Measurements from ENCODE around the gene PCDHGA1.
"Not testable (repeated sequence)": the region's sequence is repeated elsewhere in the genome, so short reads cannot be mapped to it uniquely, and the experiment has no call there.

Gene PCDHGA1

DNA sequence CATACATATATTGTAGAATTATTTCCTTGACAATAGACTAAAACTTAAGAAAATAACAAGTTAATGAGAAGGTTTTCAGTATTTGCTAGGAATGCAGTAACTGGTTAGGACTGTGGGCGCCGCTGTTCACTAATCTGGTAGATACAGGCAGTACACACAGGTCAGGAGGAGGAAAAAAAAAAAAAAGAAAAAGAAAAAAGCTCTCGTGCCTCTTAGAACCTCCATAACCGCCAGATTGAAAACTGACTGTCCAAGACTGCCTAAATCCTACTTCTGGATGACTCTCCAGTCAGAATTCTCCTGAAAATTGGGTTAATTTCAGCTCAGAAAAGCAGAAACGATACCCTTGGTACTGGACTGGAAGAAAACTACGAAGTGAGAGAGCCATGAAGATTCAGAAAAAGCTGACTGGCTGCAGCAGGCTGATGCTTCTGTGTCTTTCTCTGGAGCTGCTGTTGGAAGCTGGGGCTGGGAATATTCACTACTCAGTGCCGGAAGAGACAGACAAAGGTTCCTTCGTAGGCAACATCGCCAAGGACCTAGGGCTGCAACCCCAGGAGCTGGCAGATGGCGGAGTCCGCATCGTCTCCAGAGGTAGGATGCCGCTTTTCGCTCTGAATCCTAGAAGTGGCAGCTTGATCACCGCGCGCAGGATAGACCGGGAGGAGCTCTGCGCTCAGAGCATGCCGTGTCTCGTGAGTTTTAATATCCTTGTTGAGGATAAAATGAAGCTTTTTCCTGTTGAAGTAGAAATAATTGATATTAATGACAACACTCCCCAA is at the start of gene PCDHGA1:
TSS of gene PCDHGA1 (plus strand) at position 216 of the 782 bp plus-strand sequence.
- peak; percentile 49 for FAIRE-seq

DNA sequence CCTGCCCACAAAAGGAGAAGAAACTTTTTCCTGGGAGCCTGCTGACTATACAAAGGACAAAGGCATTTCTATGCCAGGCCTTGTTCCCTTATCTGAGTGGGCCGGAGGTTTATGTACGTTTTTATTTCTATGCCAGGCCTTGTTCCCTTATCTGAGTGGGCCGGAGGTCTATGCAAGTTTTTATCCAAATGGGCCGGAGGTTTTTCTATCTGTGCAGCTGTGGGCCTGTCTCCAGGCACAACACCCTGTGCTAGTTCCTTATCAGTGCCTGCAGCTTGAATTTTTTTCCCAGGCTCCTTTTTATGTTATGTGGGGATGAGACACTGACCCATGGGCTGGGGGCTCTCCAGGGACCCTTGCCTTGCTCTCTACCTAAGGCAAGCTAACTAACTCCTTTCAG is 31.9 kb upstream of the PCDHGA1 start:
- no peak for FAIRE-seq

DNA sequence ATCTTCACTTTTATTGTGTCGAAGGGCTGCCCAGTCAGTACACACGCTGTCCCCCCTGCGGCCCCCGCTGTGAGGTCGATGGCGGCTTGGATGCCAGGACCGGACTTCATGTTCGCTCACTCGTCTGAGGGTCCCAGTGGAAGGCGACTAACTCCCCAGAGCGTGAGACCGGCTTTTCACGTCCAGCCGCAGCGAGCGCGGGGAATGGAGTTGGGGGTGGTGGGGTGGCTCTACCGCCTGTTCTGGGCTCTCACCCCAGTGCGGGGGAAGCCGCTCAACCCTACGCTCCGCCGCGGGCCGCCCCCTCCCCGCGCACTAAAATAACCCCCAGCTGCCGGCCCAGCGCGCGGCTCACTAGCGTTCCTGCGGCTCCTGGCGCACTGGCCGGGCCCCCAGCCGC is 26.6 kb upstream of the PCDHGA1 start, which contains the start of gene SLC25A2:
TSS of gene SLC25A2 (minus strand) at position 294 of the 400 bp plus-strand sequence. CDS start at position 110, 184 bp downstream.
- no peak for FAIRE-seq

DNA sequence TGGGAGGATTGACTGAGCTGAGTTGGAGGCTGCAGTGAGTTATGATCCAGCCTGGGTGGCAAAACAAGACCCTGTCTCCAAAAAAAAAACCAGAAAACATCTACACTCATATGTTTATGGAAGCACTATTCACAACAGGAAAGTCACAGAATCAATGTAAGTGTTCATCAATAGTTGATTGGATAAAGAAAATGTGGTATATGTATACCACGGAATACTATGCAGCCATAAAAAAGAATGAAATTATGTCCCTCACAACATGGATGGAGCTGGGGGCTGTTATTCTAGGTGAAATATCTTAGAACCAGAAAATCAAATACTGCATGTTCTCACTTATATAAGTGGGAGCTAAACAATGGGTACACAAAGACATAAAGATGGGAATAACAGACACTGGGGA is 23.7 kb upstream of the PCDHGA1 start:
- no peak for FAIRE-seq

DNA sequence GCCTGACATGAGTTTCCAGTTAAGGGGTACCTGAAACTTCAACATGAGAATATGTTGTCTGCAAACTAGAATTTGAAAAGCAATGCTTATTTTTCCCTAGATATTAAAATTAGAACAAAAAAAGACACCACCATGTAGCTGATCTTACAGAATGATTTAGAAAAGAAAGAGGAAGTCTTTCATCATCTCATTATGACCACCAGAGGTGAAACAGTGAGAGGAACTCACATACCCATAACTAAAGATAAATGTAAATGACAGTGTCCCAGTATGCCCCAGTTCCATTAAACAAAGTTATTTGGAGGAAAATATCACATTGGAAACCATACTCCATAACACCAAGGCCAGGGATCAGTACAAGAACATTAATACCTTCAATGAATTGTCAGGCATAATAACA is 16.6 kb upstream of the PCDHGA1 start:
- FAIRE-seq = no peak

DNA sequence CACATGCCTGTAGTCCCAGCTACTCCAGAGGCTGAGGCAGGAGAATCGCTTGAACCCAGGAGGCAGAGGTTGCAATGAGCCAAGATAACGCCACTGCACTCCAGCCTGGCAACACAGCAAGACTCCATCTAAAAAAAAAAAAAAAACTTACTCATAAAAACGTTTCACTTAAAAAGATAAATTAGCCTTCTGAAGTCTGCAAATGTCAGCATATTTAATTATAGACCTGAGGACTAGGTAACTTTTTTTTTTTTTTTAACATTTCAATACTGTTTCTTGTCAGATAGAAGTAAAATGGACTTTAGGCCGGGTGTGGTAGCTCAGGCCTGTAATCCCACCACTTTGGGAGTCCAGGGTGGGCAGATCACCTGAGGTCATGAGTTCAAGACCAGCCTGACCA is 13.4 kb upstream of the PCDHGA1 start:
- not testable (repeated sequence) for FAIRE-seq

DNA sequence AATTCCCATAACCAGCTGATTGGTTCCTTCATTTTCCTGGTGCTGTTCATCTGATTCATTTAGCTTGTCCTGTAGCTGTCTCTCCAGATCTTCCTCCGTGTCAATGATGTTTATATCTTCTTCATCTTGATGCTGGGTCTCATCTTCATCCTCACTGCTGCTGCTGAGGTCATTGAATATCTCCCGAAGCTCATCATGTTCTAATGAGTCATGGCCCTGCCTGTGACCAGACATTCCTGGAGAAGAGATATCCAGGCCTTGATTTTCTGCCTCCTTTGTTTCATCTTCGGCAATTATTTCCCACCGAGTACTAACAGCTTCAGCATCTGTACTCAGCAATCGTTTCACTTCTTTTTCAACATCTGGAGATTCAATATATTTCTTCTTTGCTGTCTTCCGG is 11.1 kb upstream of the PCDHGA1 start:
- FAIRE-seq = no peak

DNA sequence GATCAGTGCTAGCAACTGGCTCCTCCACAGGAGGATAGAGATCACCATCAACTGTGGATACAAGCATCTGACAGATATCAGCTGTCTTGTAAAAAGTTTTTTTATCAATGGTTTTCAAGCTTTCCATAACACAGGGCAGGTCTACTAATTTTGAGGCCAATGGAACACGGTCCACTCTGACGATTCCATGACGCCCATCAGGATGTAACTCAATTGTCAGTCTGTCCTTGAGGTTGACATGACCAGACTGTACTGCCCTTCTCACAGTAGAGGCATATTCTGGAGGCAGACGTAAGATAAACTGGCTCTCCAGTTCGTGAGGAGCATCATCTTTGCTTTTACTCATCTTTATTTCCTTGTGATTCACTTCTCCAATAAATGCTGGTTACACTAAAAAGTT is 10.6 kb upstream of the PCDHGA1 start:
- FAIRE-seq = no peak

DNA sequence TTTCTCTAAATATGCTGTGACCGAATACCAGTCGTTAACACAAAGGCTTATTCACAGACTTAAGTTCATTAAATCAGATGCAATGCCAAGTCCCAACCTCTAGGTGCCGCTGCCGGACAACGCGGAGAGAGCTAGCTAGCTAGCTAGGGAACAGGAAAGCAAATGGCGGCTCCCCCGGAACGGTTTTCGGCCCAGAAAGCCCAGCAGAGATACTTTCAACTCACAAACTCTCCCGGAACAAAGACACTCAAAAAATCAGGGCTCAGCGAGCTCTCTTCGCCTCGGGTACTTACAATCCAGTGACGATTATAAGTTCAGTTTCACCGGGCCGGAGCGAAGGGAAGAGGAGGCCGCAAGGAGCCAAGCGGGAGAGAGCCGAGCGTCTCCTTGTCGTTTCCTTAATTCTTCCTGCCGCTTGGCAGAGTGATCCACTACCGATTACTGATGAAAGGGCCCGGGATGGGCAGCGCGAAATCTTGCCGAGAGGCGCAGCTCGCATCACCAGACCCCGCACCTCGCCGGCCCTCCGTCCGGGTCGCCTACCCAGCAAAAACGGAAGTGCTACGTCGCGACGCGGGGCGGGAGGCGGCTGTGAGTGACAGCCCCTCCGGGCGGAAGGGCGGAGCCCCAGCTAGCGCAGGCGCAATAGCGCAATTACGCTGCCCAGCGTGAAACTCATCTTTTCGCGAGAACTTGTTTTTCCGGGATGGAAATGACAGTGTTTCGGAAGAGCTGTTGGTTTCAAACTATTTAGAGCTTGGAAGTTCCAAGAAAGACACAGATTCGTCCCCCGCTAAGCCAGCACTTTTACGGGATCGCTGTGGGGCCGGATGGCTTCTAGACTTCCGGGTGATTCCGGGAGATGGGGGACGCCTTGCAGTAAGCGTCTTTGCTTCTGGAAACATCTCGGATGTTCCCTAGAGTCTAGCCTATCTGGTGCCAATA is 9.8 kb upstream of the PCDHGA1 start, which contains the start of gene TAF7:
TSS of gene TAF7 (minus strand) at position 560 of the 945 bp plus-strand sequence. CDS start 740 bp downstream, outside the sequence.
- FAIRE-seq = peak; percentile 80

DNA sequence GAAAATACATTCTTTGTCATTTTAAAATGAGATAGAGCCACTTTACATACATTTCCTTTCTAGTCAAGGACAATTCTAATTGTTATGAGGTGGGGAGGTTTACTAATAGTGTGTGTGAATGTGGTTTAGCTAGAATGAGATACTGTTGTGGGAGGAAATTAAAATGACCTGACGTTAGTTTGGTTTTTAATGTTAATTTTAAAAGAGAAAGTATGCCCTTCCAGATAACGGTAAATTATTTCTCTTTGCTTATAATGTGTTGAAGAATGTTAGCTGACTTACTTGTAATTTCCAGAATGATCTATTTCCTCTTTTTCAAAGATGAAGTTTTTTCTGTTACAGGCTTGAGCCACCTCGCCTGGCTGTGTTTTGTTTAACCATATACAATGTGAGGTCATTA is 8.1 kb upstream of the PCDHGA1 start:
- no peak for FAIRE-seq

DNA sequence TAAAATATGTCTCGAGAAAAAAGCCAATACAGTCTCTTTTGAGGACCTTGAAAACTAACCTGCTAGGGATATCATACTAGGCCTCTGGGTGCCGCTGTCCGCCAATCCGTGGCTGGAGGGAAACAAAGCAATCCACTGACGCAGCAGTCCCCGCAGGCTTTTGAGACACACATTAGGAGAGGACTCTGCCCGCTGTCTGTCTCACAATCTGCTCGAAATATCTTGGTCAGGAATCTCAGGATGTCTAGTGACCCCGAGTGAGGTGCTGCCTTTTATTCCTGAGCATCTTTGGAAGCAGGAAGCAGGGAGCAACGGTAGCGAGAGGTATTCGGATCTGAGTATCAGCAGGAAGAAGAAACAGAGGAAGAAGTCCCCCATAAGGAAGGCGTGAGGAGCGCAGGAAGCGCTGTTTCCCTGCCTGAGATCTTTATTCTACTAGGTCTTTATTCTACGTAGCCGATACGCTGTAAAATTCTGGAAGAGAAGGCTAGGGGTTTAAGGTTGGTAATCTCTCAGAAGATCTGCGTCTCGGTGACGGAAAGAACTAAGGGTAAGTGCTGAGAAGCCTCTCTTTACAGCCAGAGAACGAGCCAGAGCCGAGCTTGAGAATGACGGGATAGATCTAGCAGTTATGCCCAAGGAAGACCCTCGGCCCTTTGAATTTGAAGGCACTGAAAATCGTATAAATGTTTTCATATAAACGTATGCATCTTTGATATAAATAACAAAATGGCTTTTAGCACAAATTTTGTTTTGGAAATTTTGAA is 4.0 kb upstream of the PCDHGA1 start:
- no peak for FAIRE-seq

DNA sequence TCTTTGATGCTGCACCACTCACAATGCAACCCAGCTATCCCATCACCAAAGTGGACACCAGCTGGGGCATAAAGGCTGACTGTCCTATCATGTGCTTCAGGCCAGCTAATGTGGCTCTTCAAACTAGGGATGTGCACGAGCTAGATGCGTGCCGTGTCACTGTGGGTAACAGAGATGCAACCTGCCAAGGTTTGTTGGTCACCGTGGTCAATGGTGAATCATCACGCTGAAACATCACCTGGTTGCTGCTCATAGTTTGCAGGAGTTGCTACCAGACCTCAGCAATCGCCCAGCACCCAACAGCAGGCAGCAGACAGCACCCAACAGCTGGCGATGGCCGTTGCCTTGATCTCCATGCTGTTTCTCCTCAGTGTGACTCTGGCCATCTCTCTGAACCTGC is 2.1 kb upstream of the PCDHGA1 start:
- no peak for FAIRE-seq

DNA sequence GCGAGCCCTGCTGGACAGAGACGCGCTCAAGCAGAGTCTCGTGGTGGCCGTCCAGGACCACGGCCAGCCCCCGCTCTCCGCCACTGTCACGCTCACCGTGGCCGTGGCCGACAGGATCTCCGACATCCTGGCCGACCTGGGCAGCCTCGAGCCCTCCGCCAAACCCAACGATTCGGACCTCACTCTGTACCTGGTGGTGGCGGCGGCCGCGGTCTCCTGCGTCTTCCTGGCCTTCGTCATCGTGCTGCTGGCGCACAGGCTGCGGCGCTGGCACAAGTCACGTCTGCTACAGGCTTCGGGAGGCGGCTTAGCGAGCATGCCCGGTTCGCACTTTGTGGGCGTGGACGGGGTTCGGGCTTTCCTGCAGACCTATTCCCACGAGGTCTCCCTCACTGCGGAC is 2.3 kb downstream of the PCDHGA1 start:
- FAIRE-seq = not testable (repeated sequence)

DNA sequence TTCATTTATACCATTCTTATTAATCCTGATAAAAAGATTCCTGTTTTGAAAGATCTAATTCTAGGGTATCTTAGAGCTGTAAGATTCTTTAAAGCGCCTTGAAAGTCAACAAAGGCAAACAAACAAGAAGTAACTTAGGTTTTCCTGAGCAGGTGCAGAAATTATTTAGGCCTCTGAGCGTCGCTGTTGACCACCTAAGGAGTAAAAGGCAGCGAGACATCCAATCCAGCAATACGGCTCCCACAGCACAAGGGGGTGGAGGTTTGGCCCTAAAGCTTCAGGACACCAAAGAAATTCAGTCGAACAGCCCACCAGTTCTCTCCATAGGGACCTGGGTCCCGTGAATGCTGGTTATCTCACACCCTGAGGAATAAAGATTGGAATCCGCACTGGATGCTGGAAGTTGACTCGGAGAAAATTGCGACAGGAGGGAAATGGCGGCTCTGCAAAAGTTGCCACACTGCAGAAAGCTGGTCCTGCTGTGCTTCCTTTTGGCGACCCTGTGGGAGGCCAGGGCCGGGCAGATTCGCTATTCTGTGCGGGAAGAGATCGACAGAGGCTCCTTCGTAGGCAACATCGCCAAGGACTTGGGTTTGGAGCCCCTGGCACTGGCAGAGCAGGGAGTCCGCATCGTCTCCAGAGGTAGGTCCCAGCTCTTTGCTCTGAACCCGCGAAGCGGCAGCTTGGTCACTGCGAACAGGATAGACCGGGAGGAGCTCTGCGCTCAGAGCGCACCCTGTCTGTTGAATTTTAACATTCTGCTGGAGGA is 8.4 kb downstream of the PCDHGA1 start, which contains the start of gene PCDHGA2:
TSS of gene PCDHGA2 (plus strand) at position 223 of the 769 bp plus-strand sequence.
- FAIRE-seq = no peak

DNA sequence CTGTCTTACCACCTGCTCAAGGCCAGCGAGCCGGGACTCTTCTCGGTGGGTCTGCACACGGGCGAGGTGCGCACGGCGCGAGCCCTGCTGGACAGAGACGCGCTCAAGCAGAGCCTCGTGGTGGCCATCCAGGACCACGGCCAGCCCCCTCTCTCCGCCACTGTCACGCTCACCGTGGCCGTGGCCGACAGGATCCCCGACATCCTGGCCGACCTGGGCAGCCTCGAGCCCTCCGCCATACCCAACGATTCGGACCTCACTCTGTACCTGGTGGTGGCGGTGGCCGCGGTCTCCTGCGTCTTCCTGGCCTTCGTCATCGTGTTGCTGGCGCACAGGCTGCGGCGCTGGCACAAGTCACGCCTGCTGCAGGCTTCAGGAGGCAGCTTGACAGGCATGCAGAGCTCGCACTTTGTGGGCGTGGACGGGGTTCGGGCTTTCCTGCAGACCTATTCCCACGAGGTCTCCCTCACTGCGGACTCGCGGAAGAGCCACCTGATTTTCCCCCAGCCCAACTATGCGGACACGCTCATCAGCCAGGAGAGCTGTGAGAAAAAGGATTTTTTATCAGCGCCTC is 10.6 kb downstream of the PCDHGA1 start:
- not testable (repeated sequence) for FAIRE-seq

DNA sequence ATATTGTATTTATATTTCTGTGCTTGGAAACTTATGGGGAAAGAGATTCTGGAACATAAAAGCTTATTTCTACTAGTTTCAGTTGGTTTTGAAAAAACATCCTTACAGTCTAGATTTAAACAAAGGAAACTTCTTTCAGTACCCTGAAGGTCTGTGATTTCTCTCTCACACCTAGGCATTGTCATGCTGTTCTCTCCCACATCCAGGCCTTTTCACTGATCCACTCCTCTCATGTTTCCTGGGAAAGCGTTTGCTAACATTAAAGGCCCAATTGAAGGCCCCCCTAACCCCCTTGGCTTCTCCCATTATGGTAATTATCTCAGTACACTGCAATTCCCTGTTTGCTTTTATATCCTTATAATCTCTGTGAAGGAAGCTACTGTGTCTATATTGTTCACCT is 12.5 kb downstream of the PCDHGA1 start:
- FAIRE-seq = no peak

DNA sequence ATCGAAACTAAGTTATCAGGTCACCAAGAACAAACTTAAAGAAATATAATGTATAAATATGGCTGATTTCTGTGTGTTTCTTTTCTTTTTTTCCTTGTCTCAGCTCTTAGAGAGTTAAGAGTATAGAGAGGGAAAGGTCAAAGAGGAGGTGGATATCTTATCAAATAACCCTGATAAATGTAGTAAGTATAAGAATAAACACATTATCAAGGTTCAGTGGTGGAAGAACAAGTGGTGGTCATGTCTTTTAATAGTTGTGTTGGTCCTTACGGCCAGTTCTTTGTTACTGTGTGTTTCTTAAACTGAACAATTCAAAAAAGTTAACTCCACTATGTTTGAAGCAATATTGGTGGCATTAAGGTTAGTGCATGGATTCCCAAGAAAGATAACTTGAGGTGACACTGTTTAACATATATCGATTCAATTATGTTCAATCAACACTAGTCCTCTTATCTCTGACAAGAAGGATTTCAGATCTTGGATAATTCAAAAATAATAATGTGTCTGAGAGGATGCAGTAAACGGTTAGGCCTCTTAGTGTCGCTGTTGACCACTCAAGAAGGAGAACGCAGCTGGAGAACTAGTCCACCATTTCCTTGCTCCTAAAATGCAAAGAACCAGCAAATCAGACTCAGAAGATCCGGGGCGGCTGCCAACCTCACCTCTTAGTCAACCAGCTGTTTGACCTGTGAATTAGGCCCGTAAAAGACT is 13.1 kb downstream of the PCDHGA1 start, which contains the start of gene PCDHGA3:
TSS of gene PCDHGA3 (plus strand) at position 588 of the 711 bp plus-strand sequence. CDS start 205 bp downstream, outside the sequence.
- no peak for FAIRE-seq

DNA sequence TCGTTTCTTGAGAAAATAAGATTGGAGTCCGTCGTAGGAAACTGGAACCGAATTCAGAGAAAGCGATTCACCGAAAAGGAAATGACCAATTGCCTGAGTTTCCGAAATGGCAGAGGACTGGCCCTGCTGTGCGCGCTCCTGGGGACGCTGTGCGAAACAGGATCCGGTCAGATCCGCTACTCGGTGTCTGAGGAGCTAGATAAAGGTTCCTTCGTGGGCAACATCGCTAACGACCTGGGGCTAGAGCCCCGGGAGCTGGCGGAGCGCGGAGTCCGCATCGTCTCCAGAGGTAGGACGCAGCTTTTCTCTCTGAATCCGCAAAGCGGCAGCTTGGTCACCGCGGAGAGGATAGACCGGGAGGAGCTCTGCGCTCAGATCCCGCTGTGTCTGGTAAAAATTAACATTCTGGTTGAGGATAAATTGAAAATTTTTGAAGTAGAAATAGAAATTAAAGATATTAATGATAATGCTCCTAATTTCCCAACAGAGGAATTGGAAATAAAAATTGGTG is 13.7 kb downstream of the PCDHGA1 start:
- no peak for FAIRE-seq

DNA sequence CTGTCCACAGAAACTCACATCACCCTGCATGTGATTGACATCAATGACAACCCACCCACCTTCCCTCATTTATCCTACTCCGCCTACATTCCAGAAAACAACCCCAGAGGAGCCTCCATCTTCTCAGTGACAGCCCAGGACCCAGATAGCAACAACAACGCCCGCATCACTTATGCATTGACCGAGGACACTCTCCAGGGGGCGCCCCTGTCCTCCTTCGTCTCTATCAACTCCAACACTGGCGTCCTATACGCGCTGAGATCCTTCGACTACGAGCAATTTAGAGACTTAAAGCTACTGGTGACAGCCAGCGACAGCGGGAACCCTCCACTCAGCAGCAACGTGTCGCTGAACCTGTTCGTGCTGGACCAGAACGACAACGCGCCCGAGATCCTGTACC is 15.0 kb downstream of the PCDHGA1 start:
- FAIRE-seq = no peak

DNA sequence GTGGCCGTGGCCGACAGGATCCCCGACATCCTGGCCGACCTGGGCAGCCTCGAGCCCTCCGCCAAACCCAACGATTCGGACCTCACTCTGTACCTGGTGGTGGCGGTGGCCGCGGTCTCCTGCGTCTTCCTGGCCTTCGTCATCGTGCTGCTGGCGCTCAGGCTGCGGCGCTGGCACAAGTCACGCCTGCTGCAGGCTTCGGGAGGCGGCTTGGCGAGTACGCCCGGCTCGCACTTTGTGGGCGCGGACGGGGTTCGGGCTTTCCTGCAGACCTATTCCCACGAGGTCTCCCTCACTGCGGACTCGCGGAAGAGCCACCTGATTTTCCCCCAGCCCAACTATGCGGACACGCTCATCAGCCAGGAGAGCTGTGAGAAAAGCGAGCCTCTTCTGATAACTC is 15.7 kb downstream of the PCDHGA1 start:
- not testable (repeated sequence) for FAIRE-seq
